ENCODE results near the gene PXYLP1. TPM values are rescaled to one million over a fixed set of nuclear protein-coding genes. Genes with fewer than 3 reads are reported as not detected.

PXYLP1 gene
- 1.4 and 1.6 TPM in 2 replicates for total RNA-seq

GRCh38 chr3:141231101-141231951, at the start of gene PXYLP1:
Gene PXYLP1 (plus strand): TSS chr3:141231825. CDS start chr3:141260176, 28,351 bp downstream.

Other genes starting within 250 kb of the PXYLP1 start
- under 0.01 and 0.15 TPM in 2 replicates for gene SPSB4, start 180.5 kb upstream of the PXYLP1 start, total RNA-seq
- 45.6 and 66.3 TPM in 2 replicates for gene ZBTB38, start 136.7 kb downstream of the PXYLP1 start, total RNA-seq